Measurements from ENCODE around the gene EXOC4. TPM values are rescaled to one million over a fixed set of nuclear protein-coding genes. Genes with fewer than 3 reads are reported as not detected.

The EXOC4 gene
- total RNA-seq, 1 donor from 2014 or later = 81.9 TPM

- peak; percentile 87 for DNase-seq (ENCODE audit: low spot score)
These were observed 282.4 kb downstream of the EXOC4 start for GRCh38 chr7:133535308-133535707.

GRCh38 chr7:133536450-133536849, 283.6 kb downstream of the EXOC4 start:
- DNase-seq (ENCODE audit: low spot score) = no peak

GRCh38 chr7:133539016-133539415, 286.1 kb downstream of the EXOC4 start:
- DNase-seq (ENCODE audit: low spot score) = no peak

GRCh38 chr7:133540096-133540860, 287.4 kb downstream of the EXOC4 start:
- DNase-seq (ENCODE audit: low spot score) = no peak

GRCh38 chr7:133542209-133542780, 289.4 kb downstream of the EXOC4 start:
- DNase-seq (ENCODE audit: low spot score) = no peak

GRCh38 chr7:133543657-133544056, 290.8 kb downstream of the EXOC4 start:
- DNase-seq (ENCODE audit: low spot score) = no peak

- no peak for DNase-seq (ENCODE audit: low spot score)
These were observed 292.7 kb downstream of the EXOC4 start for GRCh38 chr7:133545618-133546017.

GRCh38 chr7:133547981-133548380, 295.1 kb downstream of the EXOC4 start:
- no peak for DNase-seq (ENCODE audit: low spot score)

GRCh38 chr7:133549633-133550032, 296.8 kb downstream of the EXOC4 start:
- no peak for DNase-seq (ENCODE audit: low spot score)

- no peak for DNase-seq (ENCODE audit: low spot score)
These were observed 297.3 kb downstream of the EXOC4 start for GRCh38 chr7:133550145-133550544.

GRCh38 chr7:133550811-133551210, 297.9 kb downstream of the EXOC4 start:
- DNase-seq (ENCODE audit: low spot score) = no peak

GRCh38 chr7:133551466-133551865, 298.6 kb downstream of the EXOC4 start:
- DNase-seq (ENCODE audit: low spot score) = no peak

GRCh38 chr7:133552079-133552478, 299.2 kb downstream of the EXOC4 start:
- no peak for DNase-seq (ENCODE audit: low spot score)

- no peak for DNase-seq (ENCODE audit: low spot score)
These were observed 301.5 kb downstream of the EXOC4 start for GRCh38 chr7:133554330-133554729.

- DNase-seq (ENCODE audit: low spot score) = no peak
These were observed 303.2 kb downstream of the EXOC4 start for GRCh38 chr7:133556048-133556447.

GRCh38 chr7:133556553-133556952, 303.7 kb downstream of the EXOC4 start:
- no peak for DNase-seq (ENCODE audit: low spot score)

GRCh38 chr7:133560900-133561299, 308.0 kb downstream of the EXOC4 start:
- DNase-seq (ENCODE audit: low spot score) = no peak

- no peak for DNase-seq (ENCODE audit: low spot score)
These were observed 308.5 kb downstream of the EXOC4 start for GRCh38 chr7:133561396-133561795.

GRCh38 chr7:133562621-133563020, 309.7 kb downstream of the EXOC4 start:
- no peak for DNase-seq (ENCODE audit: low spot score)

GRCh38 chr7:133563251-133563650, 310.4 kb downstream of the EXOC4 start:
- no peak for DNase-seq (ENCODE audit: low spot score)

GRCh38 chr7:133564484-133564883, 311.6 kb downstream of the EXOC4 start:
- no peak for DNase-seq (ENCODE audit: low spot score)

GRCh38 chr7:133568544-133568943, 315.7 kb downstream of the EXOC4 start:
- DNase-seq (ENCODE audit: low spot score) = no peak

GRCh38 chr7:133570321-133570720, 317.4 kb downstream of the EXOC4 start:
- DNase-seq (ENCODE audit: low spot score) = no peak

Measured in umbilical cord (tissue), 2 donors.